Caco-2 (cell line): Measurements from ENCODE around the gene FAM118A. TPM values are rescaled to one million over a fixed set of nuclear protein-coding genes. Genes with fewer than 3 reads are reported as not detected.

ENCODE experiments used
- BruUV-seq: library from RNA; stranded (reverse); fragments of 400-500 nt; replicated peaks from 2 replicates; lab custom pipeline; 2021; lab: Mats Ljungman, UMichigan
- CTCF ChIA-PET: fragments of 300-600 bp; sonication (Branson Sonifier 250); formaldehyde crosslinking; loops from one replicate; lab custom pipeline; 2022; ENCODE audit warnings: antibody characterized with exemption; lab: Charles Lee
- POLR2A ChIA-PET: fragments of 300-600 bp; sonication (Branson Sonifier 250); formaldehyde crosslinking; loops from one replicate; lab custom pipeline; 2022; ENCODE audit warnings: antibody characterized with exemption; lab: Charles Lee
- DNase-seq, 2 experiments: peaks; one replicate each; pipeline versions ENCODE4 v3.0.0 to v3.0.0-alpha.2; 2020 to 2022
- H3K27me3 ChIP-seq: replicated peaks from 2 replicates; pipeline ENCODE4 v1.6.0; 2011; ENCODE audit warnings: low read length; ENCODE audit not compliant: control insufficient read depth, insufficient read depth
- H3K36me3 ChIP-seq: 2 replicates; pipeline ENCODE4 v1.5.1; 2011; ENCODE audit warnings: low read length; ENCODE audit not compliant: control insufficient read depth, insufficient read depth
- H3K4me1 ChIP-seq: fragments of 250-450 bp; sonication (Bioruptor Pico); 2 replicates; pipeline ENCODE4 v1.5.1; 2020; ENCODE audit warnings: mild to moderate bottlenecking
- H3K4me3 ChIP-seq: 2 replicates; pipeline ENCODE4 v1.5.1; 2011; ENCODE audit warnings: low read depth, mild to moderate bottlenecking, control low read depth, low read length
- H3K9me3 ChIP-seq: fragments of 250-450 bp; sonication (Bioruptor Pico); 2 replicates; pipeline ENCODE4 v1.5.1; 2020; ENCODE audit warnings: mild to moderate bottlenecking, moderate library complexity
- H3K27ac Mint-ChIP-seq: one replicate; pipeline ENCODE4 v1.8.0; 2022; ENCODE audit warnings: mixed read lengths; ENCODE audit not compliant: unreplicated experiment
- H3K27me3 Mint-ChIP-seq: one replicate; pipeline ENCODE4 v1.8.0; 2022; ENCODE audit warnings: mixed read lengths; ENCODE audit not compliant: insufficient read depth, unreplicated experiment
- H3K36me3 Mint-ChIP-seq: one replicate; pipeline ENCODE4 v1.8.0; 2022; ENCODE audit warnings: mild to moderate bottlenecking, mixed read lengths; ENCODE audit not compliant: insufficient read depth, unreplicated experiment
- H3K4me1 Mint-ChIP-seq: one replicate; pipeline ENCODE4 v1.8.0; 2022; ENCODE audit warnings: low read depth, mixed read lengths; ENCODE audit not compliant: unreplicated experiment
- H3K4me3 Mint-ChIP-seq: one replicate; pipeline ENCODE4 v1.8.0; 2022; ENCODE audit warnings: mild to moderate bottlenecking, moderate library complexity, mixed read lengths; ENCODE audit not compliant: unreplicated experiment
- H3K9me3 Mint-ChIP-seq: one replicate; pipeline ENCODE4 v1.8.0; 2022; ENCODE audit warnings: mixed read lengths; ENCODE audit not compliant: unreplicated experiment
- CTCF ChIP-seq, 2 experiments: fragments of 200-600 bp in 1 of 2; IDR thresholded peaks; 1 replicate in 1 of 2; 2 replicates in 1 of 2; pipeline versions ENCODE4 v1.5.1 to v1.8.0; 2011 to 2022; ENCODE audit warnings: antibody characterized with exemption in 1 of 2, control low read depth in 1 of 2, inconsistent platforms in 1 of 2, low read depth in 1 of 2, low read length in 1 of 2, mild to moderate bottlenecking in 1 of 2, moderate library complexity in 1 of 2; ENCODE audit not compliant: insufficient read depth in 1 of 2, severe bottlenecking in 1 of 2, unreplicated experiment in 1 of 2
- intact Hi-C: fragments of 100-400 bp; cut with micrococcal nuclease; formaldehyde crosslinking; loops from one replicate; pipeline ENCODE4 v1.10.0; 2022; ENCODE audit not compliant: unreplicated experiment
- total RNA-seq: library from RNA; stranded (reverse); gene quantifications from 2 replicates; pipeline ENCODE4 v1.2.3, GENCODE V29; 2022

Gene FAM118A
- total RNA-seq, 1 experiment from 2014 or later = 120 TPM

GRCh38 chr22:45265535-45265934 lies 44.2 kb upstream of the FAM118A start:
- no peak overlapping the region for H3K27ac Mint-ChIP-seq
- no TSS peak for BruUV-seq
- Histone ChIP-seq H3K27me3 (no peaks in the 10 kb centered on the region), H3K4me1 (peaks cover 16% of the 10 kb centered on the region), H3K9me3 (no peaks in the 10 kb centered on the region), H3K36me3 (no peaks in the 10 kb centered on the region), H3K4me3 (no peak overlapping the region)
- H3K4me1 Mint-ChIP-seq = peaks cover 8% of the 10 kb centered on the region
- TF ChIP-seq CTCF (IDR thresholded peaks at IDR 0.05; ENCODE audit: insufficient read depth in 1 of 2, low read depth in 1 of 2, low read length in 1 of 2, severe bottlenecking in 1 of 2, unreplicated experiment in 1 of 2) = no peak
- H3K9me3 Mint-ChIP-seq = no peaks in the 10 kb centered on the region
- POLR2A ChIA-PET = interaction anchor here (1.0 kb wide), 1 partner anchor 102 kb away, joined by 3 read pairs; the partner anchor contains the start of gene NUP50
- H3K36me3 Mint-ChIP-seq = no peaks in the 10 kb centered on the region
- DNase-seq = no peak
- H3K4me3 Mint-ChIP-seq = no peak overlapping the region
- no peaks in the 10 kb centered on the region for H3K27me3 Mint-ChIP-seq
- CTCF ChIA-PET = no interaction called here
- intact Hi-C loops = no loop called here

GRCh38 chr22:45268167-45268957 lies 41.4 kb upstream of the FAM118A start:
- Mint-ChIP-seq H3K36me3 (no peaks in the 10 kb centered on the region), H3K27ac (peak overlapping the region; percentile 77), H3K27me3 (no peaks in the 10 kb centered on the region), H3K4me3 (peak overlapping the region; percentile 95), H3K9me3 (no peaks in the 10 kb centered on the region), H3K4me1 (peaks cover 19% of the 10 kb centered on the region)
- Histone ChIP-seq H3K4me3 (peak overlapping the region; percentile 76), H3K9me3 (no peaks in the 10 kb centered on the region), H3K36me3 (no peaks in the 10 kb centered on the region), H3K27me3 (no peaks in the 10 kb centered on the region), H3K4me1 (peaks cover 42% of the 10 kb centered on the region)
- intact Hi-C loops = no loop called here
- TF ChIP-seq CTCF (IDR thresholded peaks at IDR 0.05; ENCODE audit: insufficient read depth in 1 of 2, low read depth in 1 of 2, low read length in 1 of 2, severe bottlenecking in 1 of 2, unreplicated experiment in 1 of 2) = peak in 1 of 2 experiments; percentile 4
- POLR2A ChIA-PET = no interaction called here
- BruUV-seq = no TSS peak
- CTCF ChIA-PET = interaction anchor here (1.0 kb wide), 1 partner anchor 11 kb away, joined by 4 read pairs; no protein-coding TSS in a partner anchor
- peak; percentile 70 to 80 for DNase-seq

- Mint-ChIP-seq H3K4me1 (peaks cover 28% of the 10 kb centered on the region), H3K9me3 (no peaks in the 10 kb centered on the region), H3K4me3 (peak overlapping the region; percentile 95), H3K36me3 (no peaks in the 10 kb centered on the region), H3K27me3 (no peaks in the 10 kb centered on the region), H3K27ac (peak overlapping the region; percentile 95)
- DNase-seq = peak; percentile 76 to 94
- ChIA-PET CTCF (no interaction called here), POLR2A (interaction anchor here (1.0 kb wide), 1 partner anchor 10 kb away, joined by 4 read pairs; no protein-coding TSS in a partner anchor)
- peak overlapping the region; percentile 76 for H3K4me3 ChIP-seq
- H3K4me1 ChIP-seq = peaks cover 42% of the 10 kb centered on the region
- TSS peak; percentile 45 for BruUV-seq
- H3K36me3 ChIP-seq = no peaks in the 10 kb centered on the region
- H3K9me3 ChIP-seq = no peaks in the 10 kb centered on the region
- TF ChIP-seq CTCF (IDR thresholded peaks at IDR 0.05; ENCODE audit: insufficient read depth in 1 of 2, low read depth in 1 of 2, low read length in 1 of 2, severe bottlenecking in 1 of 2, unreplicated experiment in 1 of 2) = peak; percentile 51 to 88
- no peaks in the 10 kb centered on the region for H3K27me3 ChIP-seq
- intact Hi-C loops = loop anchor here (1.0 kb wide), 1 partner anchor 166 kb away; no protein-coding TSS in a partner anchor
These were observed 40.5 kb upstream of the FAM118A start for GRCh38 chr22:45268958-45269844.
